GM12878 (cell line): ENCODE measurements around the gene NFASC.

Experiments used
- BACH1 ChIP-seq: fragments of 450-650 bp; IDR thresholded peaks from 2 replicates; pipeline ENCODE4 v1.6.1; 2017; ENCODE audit warnings: mild to moderate bottlenecking, borderline replicate concordance
- CHD1 ChIP-seq: IDR thresholded peaks from 2 replicates; pipeline ENCODE4 v1.6.1; 2012; ENCODE audit warnings: low read depth, low read length, improper control_type of control experiment
- EP300 ChIP-seq, 2 experiments: fragments of 150-350 bp in 1 of 2; IDR thresholded peaks; 2 replicates each; pipeline ENCODE4 v1.6.1; 2011 to 2012; ENCODE audit warnings: low read depth in 2 of 2, low read length in 2 of 2, borderline replicate concordance in 1 of 2, improper control_type of control experiment in 1 of 2, inconsistent platforms in 1 of 2; ENCODE audit not compliant: control insufficient read depth in 1 of 2
- GABPA ChIP-seq: IDR thresholded peaks from 2 replicates; pipeline ENCODE4 v1.6.1; 2014; ENCODE audit warnings: antibody characterized with exemption, low read depth, mild to moderate bottlenecking, inconsistent platforms
- MYC ChIP-seq: IDR thresholded peaks from 2 replicates; pipeline ENCODE4 v1.6.1; 2011; ENCODE audit warnings: mild to moderate bottlenecking, low read length, moderate library complexity, inconsistent platforms; ENCODE audit not compliant: insufficient read depth, insufficient replicate concordance, insufficient read length, severe bottlenecking
- NFIC ChIP-seq: IDR thresholded peaks from 2 replicates; pipeline ENCODE4 v1.6.1; 2012; ENCODE audit warnings: low read depth, mild to moderate bottlenecking, inconsistent platforms, low read length, moderate library complexity
- POLR2A ChIP-seq: IDR thresholded peaks from 2 replicates; pipeline ENCODE4 v1.6.1; 2011; ENCODE audit warnings: low read depth, mild to moderate bottlenecking, low read length
- POLR2AphosphoS5 ChIP-seq: IDR thresholded peaks from 2 replicates; pipeline ENCODE4 v1.6.1; 2011; ENCODE audit warnings: mild to moderate bottlenecking, low read length, inconsistent platforms
- RAD21 ChIP-seq: IDR thresholded peaks from 2 replicates; pipeline ENCODE4 v1.6.1; 2011; ENCODE audit warnings: mild to moderate bottlenecking, low read depth, low read length, moderate library complexity; ENCODE audit not compliant: insufficient read depth
- SUZ12 ChIP-seq: fragments of 200-600 bp; sonication (generic); IDR thresholded peaks from one replicate; pipeline ENCODE4 v1.6.1; 2018; ENCODE audit warnings: antibody characterized with exemption, mild to moderate bottlenecking; ENCODE audit not compliant: unreplicated experiment
- YY1 ChIP-seq: IDR thresholded peaks from 2 replicates; pipeline ENCODE4 v1.6.1; 2011; ENCODE audit warnings: low read depth, mild to moderate bottlenecking, low read length
- TF ChIP-seq, protein P1 (sequence below), 3 experiments: IDR thresholded peaks in 2 of 3; conservative IDR thresholded peaks in 1 of 3; 2 replicates each; pipeline ENCODE4 v1.5.1; 2011; ENCODE audit warnings: low read depth in 3 of 3, low read length in 3 of 3, mild to moderate bottlenecking in 3 of 3, control low read depth in 2 of 3, moderate library complexity in 2 of 3, inconsistent platforms in 1 of 3, mixed read lengths in 1 of 3; ENCODE audit not compliant: control insufficient read depth in 2 of 3, insufficient read depth in 1 of 3; ENCODE audit errors: extremely low read depth in 1 of 3
- TF ChIP-seq, protein P2 (sequence below): IDR thresholded peaks from 2 replicates; pipeline ENCODE4 v1.6.1; 2012; ENCODE audit warnings: low read depth, low read length, improper control_type of control experiment

DNA sequence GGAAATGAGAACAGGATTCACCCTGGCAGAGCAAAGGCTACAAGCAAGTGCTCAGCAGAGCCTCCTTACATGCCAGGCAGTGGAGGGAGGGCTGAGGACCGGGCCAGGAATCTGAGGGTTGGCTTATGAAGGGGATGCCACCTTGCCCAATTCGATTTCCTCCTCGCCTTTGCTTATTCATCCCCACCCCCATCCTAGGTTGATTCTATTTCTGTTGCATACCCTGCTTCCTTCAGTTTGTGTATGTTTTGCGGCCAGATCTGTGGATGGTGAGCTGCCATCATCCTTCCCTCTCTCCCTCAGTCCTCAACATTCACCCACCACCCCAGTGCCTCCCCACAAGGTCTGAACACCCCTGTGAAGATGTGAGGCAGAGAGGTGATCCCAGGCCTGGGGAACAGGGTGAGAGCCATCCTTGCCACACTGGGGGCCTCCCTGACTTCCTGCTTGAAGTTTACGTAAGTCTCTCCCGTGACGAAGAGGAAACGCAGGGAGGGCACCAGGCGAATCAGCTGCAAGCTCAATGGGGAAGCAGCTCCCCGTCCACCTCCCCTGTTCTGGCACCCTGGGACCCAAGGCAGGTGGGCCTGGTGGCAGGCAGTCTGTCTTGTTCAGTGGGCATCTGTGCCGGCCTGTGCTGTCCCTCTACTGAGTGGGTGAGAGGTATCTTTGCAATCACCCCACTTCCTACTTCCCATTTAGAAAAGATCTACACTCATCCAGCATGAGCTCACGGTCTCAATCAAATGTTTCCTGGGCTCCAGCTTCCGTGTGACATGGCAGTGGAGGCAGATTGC is 121.7 kb downstream of the NFASC start:
- TF ChIP-seq, protein P1, sequence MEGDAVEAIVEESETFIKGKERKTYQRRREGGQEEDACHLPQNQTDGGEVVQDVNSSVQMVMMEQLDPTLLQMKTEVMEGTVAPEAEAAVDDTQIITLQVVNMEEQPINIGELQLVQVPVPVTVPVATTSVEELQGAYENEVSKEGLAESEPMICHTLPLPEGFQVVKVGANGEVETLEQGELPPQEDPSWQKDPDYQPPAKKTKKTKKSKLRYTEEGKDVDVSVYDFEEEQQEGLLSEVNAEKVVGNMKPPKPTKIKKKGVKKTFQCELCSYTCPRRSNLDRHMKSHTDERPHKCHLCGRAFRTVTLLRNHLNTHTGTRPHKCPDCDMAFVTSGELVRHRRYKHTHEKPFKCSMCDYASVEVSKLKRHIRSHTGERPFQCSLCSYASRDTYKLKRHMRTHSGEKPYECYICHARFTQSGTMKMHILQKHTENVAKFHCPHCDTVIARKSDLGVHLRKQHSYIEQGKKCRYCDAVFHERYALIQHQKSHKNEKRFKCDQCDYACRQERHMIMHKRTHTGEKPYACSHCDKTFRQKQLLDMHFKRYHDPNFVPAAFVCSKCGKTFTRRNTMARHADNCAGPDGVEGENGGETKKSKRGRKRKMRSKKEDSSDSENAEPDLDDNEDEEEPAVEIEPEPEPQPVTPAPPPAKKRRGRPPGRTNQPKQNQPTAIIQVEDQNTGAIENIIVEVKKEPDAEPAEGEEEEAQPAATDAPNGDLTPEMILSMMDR (IDR thresholded peaks at IDR 0.05 in 2 of 3, conservative IDR thresholded peaks at IDR 0.05 in 1 of 3; ENCODE audit: control insufficient read depth in 2 of 3, extremely low read depth in 1 of 3, insufficient read depth in 1 of 3, low read depth in 3 of 3, low read length in 3 of 3) = no peak
- TF ChIP-seq MYC (no peak), RAD21 (no peak), YY1 (no peak), POLR2AphosphoS5 (no peak), SUZ12 (no peak), EP300 (IDR thresholded peaks at IDR 0.05; ENCODE audit: borderline replicate concordance in 1 of 2, control insufficient read depth in 1 of 2, low read depth in 2 of 2, low read length in 2 of 2) (no peak), CHD1 (no peak), BACH1 (no peak), POLR2A (no peak), GABPA (no peak), NFIC (no peak)
- TF ChIP-seq, protein P2, sequence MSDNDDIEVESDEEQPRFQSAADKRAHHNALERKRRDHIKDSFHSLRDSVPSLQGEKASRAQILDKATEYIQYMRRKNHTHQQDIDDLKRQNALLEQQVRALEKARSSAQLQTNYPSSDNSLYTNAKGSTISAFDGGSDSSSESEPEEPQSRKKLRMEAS = no peak
